ENCODE results near the gene UMPS. TPM values are rescaled to one million over a fixed set of nuclear protein-coding genes. Genes with fewer than 3 reads are reported as not detected.

The UMPS gene
- polyA plus RNA-seq, 2 of the 4 experiments (the other 2 are of a cell fraction): 53.0 to 64.4 TPM

Small RNAs within 50 kb of the gene (small RNA-seq; reads per million reads assigned to genes)
- 0 reads per million in 6 experiments for gene MIR544B

Other genes with a start within 250 kb of the UMPS start
- gene ITGB5, start 156.9 kb downstream of the UMPS start, polyA plus RNA-seq (2011; rRNA removed): 260 and 476 TPM in 2 replicates
- 174 to 209 TPM (median 201 TPM) in 3 replicates for gene ITGB5, start 156.9 kb downstream of the UMPS start, polyA plus RNA-seq (2017; fragmentation: RNase III; extraction: RNeasy Plus Mini Kit Qiagen cat#74134 plus additional on column Dnase treatment)
- 8.8 and 10.2 TPM in 2 replicates for gene MUC13, start 204.3 kb downstream of the UMPS start, polyA plus RNA-seq (2011; rRNA removed)
- 4.8 to 5.5 TPM (median 4.8 TPM) in 3 replicates for gene MUC13, start 204.3 kb downstream of the UMPS start, polyA plus RNA-seq (2017; fragmentation: RNase III; extraction: RNeasy Plus Mini Kit Qiagen cat#74134 plus additional on column Dnase treatment)